ENCODE results near the gene BBS12.
A peak's percentile ranks its signal among the peaks of the same experiment; 100 is the strongest.

BBS12 gene

DNA sequence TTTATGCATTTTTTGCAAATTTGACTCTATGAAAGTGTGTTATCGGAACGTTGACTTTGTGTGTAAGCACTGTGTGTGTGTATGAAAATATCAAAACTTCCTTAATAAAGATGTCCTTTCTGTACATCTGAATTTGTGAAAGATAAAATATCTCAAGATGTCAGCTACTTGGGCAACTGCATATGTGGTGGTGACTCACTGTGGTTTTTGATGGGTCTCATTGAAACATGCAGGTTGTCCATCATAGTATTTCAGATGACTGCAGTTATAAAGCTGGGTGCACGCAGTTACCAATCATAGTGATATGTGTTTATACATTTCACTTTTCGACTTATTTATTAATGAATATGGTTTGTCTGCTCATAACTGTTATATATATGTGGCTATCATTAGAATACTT is 19.7 kb upstream of the BBS12 start:
- DNase-seq (ENCODE audit: extremely low read depth in 1 of 2, low read depth in 1 of 2) = peak in 1 of 2 donors; percentile 28

DNA sequence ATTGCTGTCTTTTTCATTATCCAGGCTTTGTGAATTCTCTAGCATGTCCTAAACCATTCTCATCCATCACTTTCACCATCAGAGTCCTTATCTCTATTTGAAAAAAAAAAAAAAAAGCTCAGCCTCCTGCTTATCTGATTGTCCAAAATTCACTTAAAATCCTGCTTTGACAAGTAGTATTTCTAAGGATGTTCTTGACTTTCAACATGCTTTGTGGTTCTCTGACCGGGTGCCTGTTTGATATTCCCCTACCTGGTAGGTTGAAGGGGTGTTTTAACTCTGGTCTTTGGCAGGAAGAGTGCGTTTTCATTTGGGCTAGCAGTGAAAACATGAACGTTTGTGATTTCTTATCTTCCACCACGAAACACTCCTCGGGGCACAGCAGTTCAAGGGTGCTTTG is 17.3 kb upstream of the BBS12 start:
- DNase-seq (ENCODE audit: extremely low read depth in 1 of 2, low read depth in 1 of 2) = no peak

DNA sequence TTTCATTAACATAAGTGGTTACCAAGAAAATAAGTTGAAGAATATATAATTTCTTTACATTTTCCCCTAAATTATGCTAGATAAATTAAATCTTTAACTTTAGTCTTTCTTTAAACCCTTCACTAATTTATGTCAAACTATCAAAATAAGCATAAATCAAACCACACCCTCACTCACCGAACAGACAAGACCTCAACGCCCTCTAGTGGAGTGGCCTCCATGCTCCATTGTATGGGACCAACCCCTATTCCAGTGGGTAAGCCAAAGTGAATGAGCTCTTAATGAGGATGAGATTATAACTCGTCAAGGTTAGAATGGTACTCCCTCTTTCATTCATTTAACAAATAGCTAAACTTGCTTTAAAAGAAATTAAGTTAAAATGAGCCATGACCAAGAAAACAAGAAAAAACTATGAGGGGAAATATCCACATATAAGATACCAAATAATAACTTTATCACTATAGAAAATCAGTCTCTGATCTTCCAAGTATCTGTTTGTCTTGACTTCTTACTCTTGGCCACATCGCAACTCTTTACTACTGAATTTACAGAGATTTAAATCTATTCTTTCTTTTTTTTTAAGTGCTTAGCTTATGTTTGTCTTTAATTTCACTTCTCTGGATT is 15.6 kb upstream of the BBS12 start:
- DNase-seq (ENCODE audit: extremely low read depth in 1 of 2, low read depth in 1 of 2) = peak; percentile 37 to 64

DNA sequence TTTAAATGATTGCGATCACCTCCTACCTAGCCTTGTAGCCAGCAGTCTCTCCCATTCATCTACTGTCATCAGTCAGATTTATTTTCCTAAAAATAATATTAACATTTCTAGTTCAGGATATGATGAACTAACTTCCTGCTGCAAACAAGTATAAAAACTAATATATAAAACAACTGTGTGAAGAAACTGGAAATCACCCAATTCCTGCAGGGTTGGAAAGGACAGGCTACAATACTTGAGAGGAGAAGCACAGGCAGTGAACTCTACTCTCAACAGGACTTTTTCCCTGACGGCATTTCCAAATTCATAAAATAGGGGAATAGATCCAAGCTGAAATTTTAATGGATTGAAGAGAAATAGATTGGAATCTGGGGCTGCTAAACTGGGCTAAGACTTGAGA is 14.2 kb upstream of the BBS12 start:
- no peak for DNase-seq (ENCODE audit: extremely low read depth in 1 of 2, low read depth in 1 of 2)

DNA sequence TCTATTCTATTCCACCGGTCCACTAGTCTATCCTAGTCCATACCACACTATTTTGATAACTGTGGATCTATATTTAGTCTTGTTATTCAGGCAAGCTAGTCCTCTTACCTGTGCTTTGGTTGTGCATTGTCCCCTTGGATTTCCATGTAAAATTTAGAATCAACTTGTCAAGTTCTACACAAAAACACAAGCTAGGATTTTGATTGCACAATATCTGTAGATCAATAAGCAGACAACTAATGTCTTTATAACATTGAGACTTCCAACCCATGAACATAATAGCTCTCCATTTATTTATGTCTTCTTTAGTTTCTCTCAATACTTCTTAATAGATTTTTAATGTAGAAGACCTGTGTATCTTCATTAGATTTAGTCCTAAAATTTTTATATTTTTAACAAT is 10.2 kb upstream of the BBS12 start:
- no peak for DNase-seq (ENCODE audit: extremely low read depth in 1 of 2, low read depth in 1 of 2)

DNA sequence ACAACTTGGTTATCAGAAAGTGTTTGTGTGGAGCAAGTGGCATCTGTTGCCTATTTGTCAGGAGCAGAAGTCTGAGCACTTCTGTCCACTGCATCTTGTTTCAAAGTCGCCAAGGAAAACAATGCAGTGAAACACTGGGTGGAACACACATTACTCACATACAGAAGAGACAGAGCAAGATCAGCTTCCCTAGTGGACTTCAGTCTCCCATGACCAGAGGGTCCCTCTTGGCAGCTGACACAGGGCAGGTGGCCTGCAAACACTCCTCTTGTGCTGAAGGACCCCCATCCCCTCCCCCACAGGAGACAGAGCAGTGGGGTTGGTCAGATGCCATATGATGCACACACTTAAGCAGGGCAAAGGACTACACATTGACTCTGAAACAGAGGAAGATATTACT is 3.6 kb upstream of the BBS12 start:
- DNase-seq (ENCODE audit: extremely low read depth in 1 of 2, low read depth in 1 of 2) = no peak

DNA sequence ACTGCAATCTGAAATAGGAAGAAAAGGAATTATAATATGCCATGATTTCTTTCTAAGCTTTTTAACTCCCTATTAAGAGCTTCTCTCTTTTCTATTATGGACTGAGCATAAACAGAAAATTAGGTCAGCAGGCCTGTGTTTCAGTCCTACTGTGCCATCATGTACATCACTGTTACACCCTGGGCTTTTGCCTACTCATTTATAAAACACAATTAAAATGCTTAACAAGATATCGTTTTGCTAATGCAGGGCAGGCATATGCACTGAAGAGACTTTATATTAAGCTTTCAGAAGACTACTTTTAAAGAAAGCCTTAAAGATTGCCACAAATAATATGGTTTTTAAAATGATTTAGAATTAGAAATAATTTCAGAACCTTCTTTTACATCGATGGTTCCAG is 828 bp upstream of the BBS12 start:
- no peak for DNase-seq (ENCODE audit: extremely low read depth in 1 of 2, low read depth in 1 of 2)

DNA sequence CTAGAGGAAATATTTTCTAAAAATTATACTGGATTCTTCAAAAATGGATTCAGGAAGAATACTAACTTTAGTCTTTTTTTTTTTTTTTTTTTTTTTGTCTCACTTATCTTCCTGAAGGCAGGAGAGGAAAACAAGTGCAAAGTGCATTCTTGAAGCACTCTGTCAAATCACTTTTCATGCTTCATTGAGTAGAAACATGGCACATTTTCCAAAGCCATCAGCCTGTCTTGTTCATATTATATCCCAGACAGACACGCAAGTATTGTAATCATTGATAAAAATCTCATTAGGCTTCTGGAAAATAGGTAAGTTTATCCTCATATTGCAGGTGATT is 1.2 kb downstream of the BBS12 start:
- DNase-seq (ENCODE audit: extremely low read depth in 1 of 2, low read depth in 1 of 2) = no peak

DNA sequence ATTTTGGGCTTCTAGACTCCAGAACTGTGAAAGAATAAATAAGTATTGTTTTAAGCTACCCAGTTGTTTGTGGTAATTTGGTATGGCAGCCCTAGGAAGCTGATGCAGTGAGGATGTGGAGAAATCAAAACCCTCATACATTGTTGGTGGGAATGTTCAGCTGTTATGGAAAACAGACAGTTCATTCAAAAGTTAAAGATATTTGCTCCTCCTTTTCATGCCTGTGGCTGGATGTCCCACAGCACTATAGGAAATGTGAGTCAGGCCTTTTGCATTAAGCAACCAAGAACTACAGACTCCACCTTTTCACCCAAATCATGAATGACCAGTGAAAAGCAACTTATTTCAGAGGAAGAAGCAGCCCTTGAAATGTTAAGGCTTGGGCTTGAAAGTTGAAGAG is 6.7 kb downstream of the BBS12 start:
- no peak for DNase-seq (ENCODE audit: extremely low read depth in 1 of 2, low read depth in 1 of 2)

DNA sequence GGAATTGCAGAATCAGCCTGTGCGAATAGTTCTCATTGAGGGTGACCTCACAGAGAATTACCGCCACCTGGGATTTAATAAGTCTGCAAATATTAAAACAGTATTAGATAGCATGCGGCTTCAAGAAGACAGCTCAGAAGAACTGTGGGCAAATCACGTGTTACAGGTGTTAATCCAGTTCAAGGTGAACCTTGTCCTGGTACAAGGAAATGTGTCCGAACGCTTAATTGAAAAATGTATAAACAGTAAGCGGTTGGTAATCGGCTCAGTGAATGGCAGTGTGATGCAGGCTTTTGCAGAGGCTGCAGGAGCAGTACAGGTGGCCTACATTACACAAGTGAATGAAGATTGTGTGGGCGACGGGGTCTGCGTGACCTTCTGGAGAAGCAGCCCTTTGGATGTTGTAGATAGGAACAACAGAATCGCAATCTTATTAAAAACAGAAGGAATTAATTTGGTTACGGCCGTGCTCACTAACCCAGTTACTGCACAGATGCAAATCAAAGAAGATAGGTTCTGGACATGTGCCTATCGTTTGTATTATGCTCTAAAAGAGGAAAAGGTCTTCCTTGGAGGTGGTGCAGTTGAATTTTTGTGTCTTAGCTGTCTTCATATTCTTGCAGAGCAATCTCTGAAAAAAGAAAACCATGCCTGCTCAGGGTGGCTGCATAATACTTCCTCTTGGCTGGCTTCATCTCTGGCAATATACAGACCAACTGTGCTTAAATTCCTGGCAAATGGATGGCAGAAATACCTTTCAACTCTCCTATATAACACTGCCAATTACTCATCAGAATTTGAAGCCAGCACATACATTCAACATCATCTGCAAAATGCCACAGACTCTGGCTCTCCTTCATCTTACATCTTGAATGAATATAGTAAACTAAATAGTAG is 10.7 kb downstream of the BBS12 start:
- no peak for DNase-seq (ENCODE audit: extremely low read depth in 1 of 2, low read depth in 1 of 2)

DNA sequence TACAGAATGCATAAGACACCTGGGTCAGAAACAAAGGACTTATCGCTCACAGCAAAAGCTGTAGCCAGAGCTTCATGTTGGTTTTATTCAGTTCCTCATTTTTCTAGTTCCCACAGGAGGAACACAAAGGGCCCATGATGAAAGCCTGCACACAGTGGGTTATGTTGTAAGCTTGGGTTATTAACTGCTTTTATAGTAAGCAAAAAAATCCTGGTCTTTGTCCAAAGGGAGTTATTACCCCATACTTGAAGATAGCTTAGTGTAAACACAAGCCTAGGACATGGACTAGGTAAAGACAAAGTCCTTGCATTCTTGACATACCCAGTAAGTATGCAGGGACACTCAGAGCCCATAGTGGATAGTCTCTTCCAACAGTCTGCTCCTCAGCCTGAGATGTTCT is 11.7 kb downstream of the BBS12 start:
- no peak for DNase-seq (ENCODE audit: extremely low read depth in 1 of 2, low read depth in 1 of 2)

DNA sequence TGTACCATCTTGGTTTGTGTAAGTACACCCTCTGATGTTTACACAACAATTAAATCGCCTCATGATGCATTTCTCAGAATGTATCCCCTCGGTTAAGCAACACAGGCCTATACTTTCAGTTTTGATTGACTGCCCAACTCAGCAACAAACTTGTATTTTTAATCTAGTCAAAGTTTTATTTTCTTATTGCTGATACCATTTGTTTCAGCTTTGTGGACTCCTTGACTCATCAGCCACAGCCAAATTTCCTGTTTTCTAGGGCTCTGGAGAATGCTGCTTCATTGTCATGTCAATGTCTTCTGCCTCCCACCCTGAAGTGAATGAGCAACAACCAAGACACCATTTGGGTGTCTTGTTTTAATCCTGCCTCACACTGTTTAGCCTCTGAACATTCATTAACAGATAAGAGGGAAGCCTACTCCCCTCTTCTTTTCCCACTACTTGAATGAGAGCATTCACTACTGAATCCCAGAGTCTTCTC is 14.0 kb downstream of the BBS12 start:
- DNase-seq (ENCODE audit: extremely low read depth in 1 of 2, low read depth in 1 of 2) = no peak

DNA sequence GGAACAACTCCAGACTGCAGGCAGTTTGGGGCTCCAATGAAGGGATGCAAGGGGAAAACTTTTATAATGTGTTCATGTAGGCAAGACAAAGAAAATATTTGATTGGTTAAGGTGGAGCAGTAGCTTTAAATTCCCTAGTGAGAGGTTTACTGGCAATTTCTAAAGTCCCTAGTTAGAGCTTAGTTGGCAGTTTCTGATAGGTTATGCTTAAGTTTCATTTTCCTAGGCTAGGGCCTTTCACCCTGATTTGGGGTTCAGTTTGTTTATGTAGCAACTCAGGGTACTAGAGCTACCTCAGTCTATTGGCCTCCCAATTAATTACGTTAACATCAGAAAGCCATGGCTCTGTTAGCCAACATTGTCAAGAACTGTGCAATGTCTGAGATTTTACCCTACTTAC is 14.6 kb downstream of the BBS12 start:
- DNase-seq (ENCODE audit: extremely low read depth in 1 of 2, low read depth in 1 of 2) = no peak

DNA sequence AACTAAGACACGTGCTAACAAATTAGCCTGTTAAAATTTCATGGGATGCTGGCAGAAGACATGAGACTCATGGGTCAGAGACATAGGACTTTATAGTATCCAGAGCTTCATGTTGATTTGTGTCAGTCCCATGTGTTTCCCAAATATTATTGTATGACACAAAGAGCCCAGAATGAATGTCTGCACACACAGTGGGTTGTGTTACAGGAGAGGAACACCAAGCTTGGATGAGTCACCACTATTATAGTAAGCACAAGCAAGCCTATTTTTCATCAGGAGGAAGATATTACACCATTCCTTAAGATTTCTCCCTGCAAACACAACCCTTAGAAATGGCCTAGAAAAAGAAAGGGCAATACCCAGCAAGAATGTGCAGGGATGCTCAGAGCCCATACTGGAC is 15.4 kb downstream of the BBS12 start:
- no peak for DNase-seq (ENCODE audit: extremely low read depth in 1 of 2, low read depth in 1 of 2)

DNA sequence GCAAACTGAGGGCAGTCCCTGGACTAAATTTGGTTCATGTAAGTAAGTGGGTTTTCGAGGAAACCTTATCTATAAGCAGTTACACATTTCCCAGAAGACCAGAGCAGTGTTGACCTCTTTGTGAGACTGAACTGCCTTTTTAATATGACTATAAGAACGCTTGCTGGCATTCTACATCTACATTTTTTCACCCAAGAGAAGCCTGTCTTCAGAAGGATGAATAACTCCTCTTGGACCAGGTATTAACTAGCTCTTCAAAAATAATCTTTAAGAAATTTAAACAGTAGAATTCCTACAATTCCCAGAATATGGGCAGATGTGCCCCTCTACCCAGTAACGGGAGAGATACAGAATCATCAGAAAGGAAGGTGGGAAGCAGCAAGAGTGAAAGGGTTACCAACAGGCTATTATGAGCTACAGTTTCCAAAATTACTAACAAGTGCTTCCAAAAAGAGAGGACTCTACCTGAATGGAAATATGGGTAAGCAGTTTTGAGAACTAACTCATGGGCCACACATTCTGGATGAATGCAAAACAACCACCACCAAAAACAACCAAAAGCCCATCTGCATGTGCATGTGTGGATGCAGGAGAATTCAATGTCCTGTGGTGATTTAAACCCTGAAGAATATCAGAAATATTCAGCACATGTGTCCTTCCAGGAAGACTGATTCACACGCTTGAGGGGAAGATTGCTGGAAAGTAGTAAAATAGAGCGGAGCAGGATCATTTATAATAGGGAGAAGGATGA is 17.4 kb downstream of the BBS12 start:
- no peak for DNase-seq (ENCODE audit: extremely low read depth in 1 of 2, low read depth in 1 of 2)

DNA sequence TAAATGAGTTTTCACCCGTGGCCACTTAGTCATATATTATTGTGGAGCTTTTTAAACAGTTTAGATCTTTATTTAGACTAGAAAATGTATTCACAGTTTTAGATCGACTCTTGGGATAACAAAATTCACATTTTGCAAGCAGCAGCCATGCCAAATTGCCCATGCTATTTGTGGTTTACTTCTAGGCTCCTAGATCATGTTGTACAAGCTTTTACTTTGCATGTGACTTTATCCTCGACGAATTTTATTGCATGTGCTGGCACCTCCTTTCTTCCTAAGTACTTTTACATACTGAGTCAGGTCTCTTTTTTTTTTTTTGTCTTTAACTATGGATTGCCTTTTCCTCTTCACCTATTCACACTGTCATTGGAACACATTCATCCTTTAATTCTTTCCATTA is 23.2 kb downstream of the BBS12 start:
- no peak for DNase-seq (ENCODE audit: extremely low read depth in 1 of 2, low read depth in 1 of 2)

DNA sequence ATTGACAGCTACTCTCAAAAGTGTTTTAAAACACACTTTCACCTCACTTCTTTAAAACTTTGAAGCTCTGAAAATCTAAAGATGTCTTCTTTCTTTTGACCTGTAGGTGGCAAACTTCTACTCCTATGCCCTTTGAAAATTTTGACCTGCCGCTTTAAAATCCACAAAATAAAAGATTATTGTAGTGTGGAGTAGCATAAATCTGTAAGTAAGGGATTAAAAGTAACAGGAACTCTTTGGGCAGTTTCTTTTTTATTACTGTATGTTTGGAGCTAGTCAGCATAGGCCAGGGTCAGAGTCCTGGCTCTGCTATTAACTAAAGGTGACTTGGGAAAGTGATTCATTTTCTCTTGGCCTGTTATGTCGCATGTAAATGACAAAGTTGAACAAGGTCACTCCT is 25.5 kb downstream of the BBS12 start:
- DNase-seq (ENCODE audit: extremely low read depth in 1 of 2, low read depth in 1 of 2) = no peak

DNA sequence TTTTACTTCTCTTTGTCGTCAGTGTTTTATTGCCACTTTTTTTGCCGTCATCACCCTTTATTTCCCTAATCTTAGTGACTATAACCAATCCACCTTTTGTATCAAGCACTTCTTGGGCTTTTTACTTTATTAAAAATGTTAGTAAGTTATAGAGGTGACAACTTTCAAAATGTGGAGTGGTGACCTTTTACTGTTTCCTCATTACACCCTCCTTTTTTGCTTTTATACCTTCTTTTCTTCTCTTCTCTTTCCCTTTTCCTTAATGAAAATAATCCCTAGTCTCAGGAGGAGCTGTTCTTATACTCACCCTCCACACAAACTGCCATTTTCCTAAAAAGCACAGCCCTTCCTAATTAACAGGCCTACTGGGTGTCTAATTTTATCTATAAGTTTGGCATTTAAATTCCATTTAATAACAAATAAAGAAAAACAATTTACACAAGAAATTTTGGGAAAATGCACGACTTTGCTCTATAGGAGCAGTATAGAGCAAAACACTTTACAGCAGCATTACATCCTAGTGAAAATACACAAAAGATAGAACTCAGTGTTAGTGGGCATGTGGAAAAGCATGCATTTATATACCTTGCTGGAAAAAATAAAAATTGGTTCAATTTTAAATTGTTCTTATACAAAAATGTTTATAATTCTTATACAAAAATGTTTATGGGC is 27.3 kb downstream of the BBS12 start:
- no peak for DNase-seq (ENCODE audit: extremely low read depth in 1 of 2, low read depth in 1 of 2)

DNA sequence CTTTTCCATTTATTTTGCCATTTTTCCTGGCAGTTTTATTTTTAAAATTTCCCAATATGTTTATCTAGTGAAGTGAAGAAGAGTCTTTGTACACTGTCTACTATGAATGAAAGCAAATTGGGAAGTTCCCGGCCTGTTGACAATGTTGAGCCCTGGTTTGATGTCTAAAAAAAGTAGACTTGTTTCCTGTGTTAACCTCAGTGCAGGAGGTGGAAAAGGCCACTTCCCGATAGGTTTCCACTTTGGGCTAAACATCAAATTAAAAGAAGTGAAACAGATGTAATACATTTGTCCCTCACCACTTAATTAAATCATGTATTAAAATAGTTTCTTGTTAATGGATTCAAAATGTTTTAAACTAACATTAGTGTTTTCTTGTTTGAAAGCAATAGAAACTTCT is 30.0 kb downstream of the BBS12 start:
- peak in 1 of 2 donors; percentile 0 for DNase-seq (ENCODE audit: extremely low read depth in 1 of 2, low read depth in 1 of 2)

DNA sequence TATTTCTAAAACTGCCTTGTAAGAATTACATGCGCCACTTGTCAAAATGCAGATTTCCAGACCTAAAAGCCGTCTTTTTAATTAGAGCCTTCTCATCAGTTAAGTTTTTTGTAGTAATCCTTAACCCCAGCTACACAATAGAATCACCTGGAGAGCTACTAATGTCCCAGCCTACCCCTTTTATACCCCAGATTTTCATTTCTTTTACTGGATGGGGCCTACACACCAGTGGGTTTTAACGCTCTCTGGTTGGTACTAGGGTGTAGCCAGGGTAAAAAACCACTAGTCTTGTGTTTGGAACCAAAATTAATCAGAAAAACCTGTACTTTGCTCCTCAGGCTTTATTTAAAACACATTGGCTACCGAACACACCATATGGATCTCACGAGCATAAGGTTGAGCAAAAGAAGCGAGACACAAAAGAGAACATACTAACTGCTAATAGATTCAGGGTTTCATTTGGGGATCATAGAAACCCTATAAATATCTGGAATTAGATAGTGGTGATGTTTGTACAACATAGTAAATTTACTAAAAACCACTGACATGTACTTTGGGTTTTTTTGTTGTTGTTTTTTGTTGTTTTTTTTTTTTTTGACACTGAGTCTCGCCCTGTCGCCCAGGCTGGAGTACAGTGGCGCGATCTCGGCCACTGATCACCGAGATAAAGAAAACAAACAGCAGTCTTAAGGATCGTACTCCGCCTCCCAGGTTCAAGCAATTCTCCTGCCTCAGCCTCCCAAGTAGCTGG is 30.6 kb downstream of the BBS12 start:
- DNase-seq (ENCODE audit: extremely low read depth in 1 of 2, low read depth in 1 of 2) = no peak

Data from stimulated activated CD8-positive, alpha-beta memory T cell treated with anti-CD3 and anti-CD28 coated beads, Interleukin-7, amount 100 ng/mL, for 48 hours (primary cell).